Thoracic aorta (tissue), 2 donors: ENCODE measurements around the gene PTPRG. TPM values are rescaled to one million over a fixed set of nuclear protein-coding genes. Genes with fewer than 3 reads are reported as not detected.

Source experiments
- ATAC-seq: fragments of 150-250 bp; one replicate; pipeline ENCODE4 v1.8.0; 2017; ENCODE audit warnings: low read depth; ENCODE audit not compliant: insufficient number of reproducible peaks, low FRiP score
- DNase-seq: peaks from one replicate; pipeline ENCODE4 v3.0.0-alpha.2; 2020; ENCODE audit warnings: low spot score
- H3K27ac ChIP-seq, 2 donors: fragments of 200-600 bp; sonication (generic); 1 replicate in 1 of 2; 2 replicates in 1 of 2; pipeline ENCODE4 v1.5.1; 2016; ENCODE audit warnings: mild to moderate bottlenecking in 2 of 2, moderate library complexity in 2 of 2
- H3K27me3 ChIP-seq: fragments of 200-600 bp; sonication (generic); replicated peaks from 2 replicates; pipeline ENCODE4 v1.6.0; 2016; ENCODE audit warnings: mild to moderate bottlenecking; ENCODE audit not compliant: insufficient read depth
- H3K36me3 ChIP-seq: fragments of 200-600 bp; sonication (generic); one replicate; pipeline ENCODE4 v1.5.1; 2016
- H3K4me1 ChIP-seq, 2 donors: fragments of 200-600 bp; sonication (generic); 1 replicate in 1 of 2; 2 replicates in 1 of 2; pipeline versions ENCODE4 v1.5.1 to v1.6.0; 2016; ENCODE audit warnings: low read depth in 2 of 2, mild to moderate bottlenecking in 1 of 2; ENCODE audit not compliant: control insufficient read depth in 1 of 2
- H3K4me3 ChIP-seq: fragments of 200-600 bp; sonication (generic); 2 replicates; pipeline ENCODE4 v1.5.1; 2016; ENCODE audit warnings: mild to moderate bottlenecking
- H3K9me3 ChIP-seq: fragments of 200-600 bp; sonication (generic); 2 replicates; pipeline ENCODE4 v1.5.1; 2016
- total RNA-seq, 2 donors: library from RNA; depleted of rRNA; stranded (reverse); fragments of >200 nt; gene quantifications; one replicate each; pipeline versions ENCODE4 v1.1.0 to v1.2.3, GENCODE V29; 2016
- TF ChIP-seq, protein P1 (sequence below): fragments of 200-600 bp; sonication (generic); IDR thresholded peaks from one replicate; pipeline ENCODE4 v1.5.1; 2019; ENCODE audit warnings: antibody characterized with exemption

The PTPRG gene
- total RNA-seq, 2 donors from 2014 or later: 154 to 208 TPM

DNA sequence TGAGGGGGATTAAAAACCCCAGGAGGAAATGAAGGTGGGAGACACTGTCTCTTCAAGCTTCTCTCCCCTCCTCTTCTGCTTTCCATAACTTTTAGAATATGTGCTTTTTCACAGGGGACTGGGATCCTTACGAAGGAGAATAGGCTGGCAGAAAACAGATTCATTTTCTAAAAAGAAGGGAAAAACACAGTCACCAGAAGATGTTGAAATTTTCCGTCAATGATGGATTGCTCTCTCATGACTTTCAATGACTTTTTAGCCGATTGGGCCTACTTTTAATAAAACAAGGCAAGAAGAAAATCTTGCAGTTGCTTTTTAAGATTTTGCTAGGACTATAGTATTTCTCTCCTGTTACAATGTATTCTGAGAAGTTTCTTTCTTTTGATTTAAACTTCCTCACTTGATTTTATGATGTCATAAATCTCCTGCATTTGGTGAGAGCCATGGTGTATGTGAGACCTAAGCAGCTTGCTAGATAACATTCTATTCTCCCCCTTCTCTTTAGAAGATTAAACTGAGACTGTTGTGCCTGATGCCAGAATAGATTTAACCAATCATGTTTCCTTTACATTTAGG, 570.7 kb downstream of the PTPRG start:
- DNase-seq (no peak), ATAC-seq (no peak)
- H3K27ac ChIP-seq: peak overlapping the region in 1 of 2 donors; percentile 63
- H3K4me1 ChIP-seq: peaks cover 39 to 72% of the 10 kb centered on the region in 2 donors
- H3K27me3 ChIP-seq: no peaks in the 10 kb centered on the region
- no peaks in the 10 kb centered on the region for H3K9me3 ChIP-seq
- no peaks in the 10 kb centered on the region for H3K36me3 ChIP-seq
- H3K4me3 ChIP-seq: peak overlapping the region; percentile 31
- TF ChIP-seq, protein P1, sequence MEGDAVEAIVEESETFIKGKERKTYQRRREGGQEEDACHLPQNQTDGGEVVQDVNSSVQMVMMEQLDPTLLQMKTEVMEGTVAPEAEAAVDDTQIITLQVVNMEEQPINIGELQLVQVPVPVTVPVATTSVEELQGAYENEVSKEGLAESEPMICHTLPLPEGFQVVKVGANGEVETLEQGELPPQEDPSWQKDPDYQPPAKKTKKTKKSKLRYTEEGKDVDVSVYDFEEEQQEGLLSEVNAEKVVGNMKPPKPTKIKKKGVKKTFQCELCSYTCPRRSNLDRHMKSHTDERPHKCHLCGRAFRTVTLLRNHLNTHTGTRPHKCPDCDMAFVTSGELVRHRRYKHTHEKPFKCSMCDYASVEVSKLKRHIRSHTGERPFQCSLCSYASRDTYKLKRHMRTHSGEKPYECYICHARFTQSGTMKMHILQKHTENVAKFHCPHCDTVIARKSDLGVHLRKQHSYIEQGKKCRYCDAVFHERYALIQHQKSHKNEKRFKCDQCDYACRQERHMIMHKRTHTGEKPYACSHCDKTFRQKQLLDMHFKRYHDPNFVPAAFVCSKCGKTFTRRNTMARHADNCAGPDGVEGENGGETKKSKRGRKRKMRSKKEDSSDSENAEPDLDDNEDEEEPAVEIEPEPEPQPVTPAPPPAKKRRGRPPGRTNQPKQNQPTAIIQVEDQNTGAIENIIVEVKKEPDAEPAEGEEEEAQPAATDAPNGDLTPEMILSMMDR: no peak

DNA sequence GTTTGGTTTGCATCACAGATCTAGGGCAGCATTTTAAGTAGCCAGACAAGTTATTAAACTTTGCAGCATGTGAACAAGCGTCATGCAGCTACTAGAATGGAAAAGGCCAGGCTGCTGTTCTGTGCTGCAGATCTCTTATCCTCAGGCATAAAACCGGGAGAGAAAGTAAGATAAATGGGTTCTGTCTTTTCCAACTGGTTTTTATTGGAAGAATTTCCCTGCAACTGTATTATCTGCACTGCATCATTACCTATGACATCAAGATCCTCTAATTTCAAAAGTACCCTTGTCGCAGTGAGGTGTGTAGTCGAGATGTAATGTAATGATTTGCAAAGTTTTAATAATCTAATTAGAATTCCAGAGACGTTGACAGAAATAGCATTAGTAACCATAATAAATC, 571.6 kb downstream of the PTPRG start:
- Histone ChIP-seq H3K27me3 (no peaks in the 10 kb centered on the region), H3K4me1 (peaks cover 39 to 63% of the 10 kb centered on the region in 2 donors), H3K4me3 (no peak overlapping the region), H3K36me3 (no peaks in the 10 kb centered on the region), H3K9me3 (no peaks in the 10 kb centered on the region), H3K27ac (peak overlapping the region in 1 of 2 donors; percentile 63)
- ATAC-seq (no peak), DNase-seq (no peak)
- TF ChIP-seq, protein P1: no peak

DNA sequence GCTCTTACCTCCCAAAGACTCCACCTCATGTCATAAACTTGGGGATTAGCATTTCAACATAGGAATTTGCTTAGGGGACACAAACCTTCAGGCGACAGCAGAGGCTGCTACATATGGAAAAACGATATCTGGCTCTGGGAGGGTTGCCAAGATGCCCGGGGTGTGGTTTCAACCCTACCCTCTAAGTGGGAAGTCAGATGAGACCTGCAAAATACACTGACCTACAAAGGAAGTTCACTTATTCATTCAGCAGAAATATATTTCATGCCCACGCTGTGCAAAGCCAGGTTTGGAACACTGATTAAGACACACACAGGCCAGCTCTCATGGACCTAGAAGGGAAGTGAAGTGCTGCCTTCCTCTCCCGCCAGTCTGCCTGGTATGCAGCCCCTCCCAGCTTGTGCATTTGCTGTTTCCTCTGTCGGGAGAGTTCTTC, 572.7 kb downstream of the PTPRG start:
- Histone ChIP-seq H3K36me3 (no peaks in the 10 kb centered on the region), H3K27me3 (no peaks in the 10 kb centered on the region), H3K9me3 (no peaks in the 10 kb centered on the region), H3K4me3 (no peak overlapping the region), H3K4me1 (peaks cover 39 to 54% of the 10 kb centered on the region in 2 donors), H3K27ac (peak overlapping the region; percentile 38 to 60)
- ATAC-seq (no peak), DNase-seq (no peak)
- TF ChIP-seq, protein P1: no peak

DNA sequence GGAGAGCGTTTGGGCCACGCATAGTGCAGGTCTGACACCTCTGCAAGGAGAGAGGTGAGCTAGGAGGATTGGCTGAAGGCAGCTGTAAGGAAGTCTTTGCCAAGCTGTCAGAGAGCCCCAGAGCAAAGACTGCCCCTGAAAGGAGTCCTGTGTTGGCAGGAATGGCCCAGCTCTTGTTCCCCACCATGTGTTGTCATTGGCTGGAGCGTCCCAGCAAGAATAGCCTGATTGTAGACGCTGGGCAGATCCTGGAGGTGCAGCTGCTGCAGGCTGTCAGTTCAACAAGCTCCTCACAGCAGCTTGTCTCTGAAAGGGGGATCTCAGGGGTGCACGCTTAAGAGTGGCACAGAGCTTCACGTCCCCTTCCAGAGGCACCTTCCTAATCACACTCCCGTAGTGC, 574.4 kb downstream of the PTPRG start:
- Histone ChIP-seq H3K36me3 (no peaks in the 10 kb centered on the region), H3K27me3 (no peaks in the 10 kb centered on the region), H3K9me3 (no peaks in the 10 kb centered on the region), H3K4me3 (no peak overlapping the region), H3K27ac (peak overlapping the region; percentile 17 to 60), H3K4me1 (peaks cover 45 to 67% of the 10 kb centered on the region in 2 donors)
- TF ChIP-seq, protein P1: no peak
- DNase-seq: no peak
- no peak for ATAC-seq

DNA sequence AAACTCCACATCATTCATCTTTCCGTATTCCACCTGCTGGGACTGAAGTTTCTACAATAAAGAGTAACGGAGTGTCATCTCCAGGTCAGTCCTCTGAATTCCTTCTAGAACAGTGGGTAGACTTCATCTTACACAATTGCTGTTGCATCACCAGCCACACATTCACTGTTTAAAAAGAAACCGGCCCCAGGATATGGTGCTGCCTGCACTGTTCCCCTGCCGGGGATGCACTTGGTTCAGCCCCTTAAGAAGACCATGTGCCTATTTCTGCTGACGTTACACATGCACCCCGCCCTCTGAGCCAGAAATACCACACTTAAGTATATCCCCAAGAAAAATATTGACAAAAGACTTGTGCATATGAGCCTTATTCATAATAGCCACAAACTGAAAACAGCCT, 578.6 kb downstream of the PTPRG start:
- no peaks in the 10 kb centered on the region for H3K36me3 ChIP-seq
- peak overlapping the region; percentile 58 to 73 for H3K27ac ChIP-seq
- no peak for DNase-seq
- H3K4me1 ChIP-seq: peaks cover 31 to 62% of the 10 kb centered on the region in 2 donors
- H3K27me3 ChIP-seq: no peaks in the 10 kb centered on the region
- H3K9me3 ChIP-seq: no peaks in the 10 kb centered on the region
- peak; percentile 81 for ATAC-seq
- TF ChIP-seq, protein P1: no peak
- H3K4me3 ChIP-seq: no peak overlapping the region
